Stimulated activated CD8-positive, alpha-beta memory T cell treated with anti-CD3 and anti-CD28 coated beads, Interleukin-12 subunit alpha, Interleukin-12 subunit beta, amount 100 ng/mL, for 1 hour (primary cell): ENCODE results near the gene DTWD2.
"Not testable (repeated sequence)": the region's sequence is repeated elsewhere in the genome, so short reads cannot be mapped to it uniquely, and the experiment has no call there.

ENCODE experiments used
- DNase-seq: peaks from one replicate; pipeline ENCODE4 v3.0.0-alpha.2; 2020; ENCODE audit warnings: low read depth

DTWD2 gene

GRCh38 chr5:118873417-118873816, 114.9 kb downstream of the DTWD2 start:
- no peak for DNase-seq

GRCh38 chr5:118863345-118863744, 125.0 kb downstream of the DTWD2 start:
- DNase-seq = no peak

- DNase-seq = no peak
Measured at GRCh38 chr5:118862596-118862995, 125.8 kb downstream of the DTWD2 start.

- no peak for DNase-seq
Measured at GRCh38 chr5:118857700-118858099, 130.6 kb downstream of the DTWD2 start.

GRCh38 chr5:118854819-118855218, 133.5 kb downstream of the DTWD2 start:
- DNase-seq = no peak

- DNase-seq = not testable (repeated sequence)
Measured at GRCh38 chr5:118851785-118852184, 136.6 kb downstream of the DTWD2 start.

- DNase-seq = not testable (repeated sequence)
Measured at GRCh38 chr5:118849507-118849906, 138.8 kb downstream of the DTWD2 start.

- DNase-seq = no peak
Measured at GRCh38 chr5:118844351-118844750, 144.0 kb downstream of the DTWD2 start.

- no peak for DNase-seq
Measured at GRCh38 chr5:118834710-118835109, 153.6 kb downstream of the DTWD2 start.

GRCh38 chr5:118832974-118833373, 155.4 kb downstream of the DTWD2 start:
- DNase-seq = no peak

- DNase-seq = no peak
Measured at GRCh38 chr5:118825226-118825625, 163.1 kb downstream of the DTWD2 start.

GRCh38 chr5:118818604-118819003, 169.7 kb downstream of the DTWD2 start:
- no peak for DNase-seq

GRCh38 chr5:118808441-118808840, 179.9 kb downstream of the DTWD2 start:
- DNase-seq = no peak

- no peak for DNase-seq
Measured at GRCh38 chr5:118806571-118806970, 181.8 kb downstream of the DTWD2 start.

GRCh38 chr5:118802335-118802734, 186.0 kb downstream of the DTWD2 start:
- no peak for DNase-seq

- no peak for DNase-seq
Measured at GRCh38 chr5:118796081-118796480, 192.3 kb downstream of the DTWD2 start.

- DNase-seq = no peak
Measured at GRCh38 chr5:118794281-118794680, 194.1 kb downstream of the DTWD2 start.

GRCh38 chr5:118793652-118794051, 194.7 kb downstream of the DTWD2 start:
- DNase-seq = no peak

- DNase-seq = no peak
Measured at GRCh38 chr5:118793091-118793490, 195.3 kb downstream of the DTWD2 start.

GRCh38 chr5:118791926-118792734, 196.2 kb downstream of the DTWD2 start:
- DNase-seq = no peak

- DNase-seq = no peak
Measured at GRCh38 chr5:118789366-118789765, 199.0 kb downstream of the DTWD2 start.

- no peak for DNase-seq
Measured at GRCh38 chr5:118788351-118788750, 200.0 kb downstream of the DTWD2 start.
